CD4-positive, alpha-beta memory T cell (primary cell): ENCODE measurements around the gene LDHD. TPM values are rescaled to one million over a fixed set of nuclear protein-coding genes. Genes with fewer than 3 reads are reported as not detected.
A peak's percentile ranks its signal among the peaks of the same experiment; 100 is the strongest.

Experiments
- CTCF ChIA-PET: fragments of 350-600 bp; sonication (Branson Sonifier 250); formaldehyde crosslinking; loops from one replicate; lab custom pipeline; 2021; ENCODE audit warnings: inconsistent platforms; ENCODE audit not compliant: partially characterized antibody; lab: Charles Lee
- POLR2A ChIA-PET: fragments of 350-600 bp; sonication (Branson Sonifier 250); formaldehyde crosslinking; loops from one replicate; lab custom pipeline; 2021; ENCODE audit not compliant: partially characterized antibody; lab: Charles Lee
- DNase-seq, 5 donors: peaks; one replicate each; pipeline versions ENCODE4 v3.0.0 to v3.0.0-alpha.2; 2020 to 2022; ENCODE audit warnings: mixed read lengths in 1 of 5
- H3K27ac ChIP-seq: one replicate; pipeline ENCODE4 v1.7.0; 2013; ENCODE audit warnings: low read depth, low read length
- H3K27me3 ChIP-seq: 2 replicates; pipeline ENCODE4 v1.7.0; 2013; ENCODE audit warnings: mild to moderate bottlenecking, low read length, moderate library complexity; ENCODE audit not compliant: insufficient read depth
- H3K36me3 ChIP-seq: 2 replicates; pipeline ENCODE4 v1.7.0; 2013; ENCODE audit warnings: mild to moderate bottlenecking, low read length, moderate library complexity; ENCODE audit not compliant: insufficient read depth
- H3K4me1 ChIP-seq: 2 replicates; pipeline ENCODE4 v1.7.0; 2013; ENCODE audit warnings: mild to moderate bottlenecking, low read length, moderate library complexity; ENCODE audit not compliant: insufficient read depth
- H3K4me3 ChIP-seq, 2 donors: one replicate each; pipeline ENCODE4 v1.7.0; 2013; ENCODE audit warnings: low read length in 2 of 2, mild to moderate bottlenecking in 1 of 2
- H3K9me3 ChIP-seq, 2 donors: one replicate each; pipeline ENCODE4 v1.7.0; 2013; ENCODE audit warnings: low read length in 2 of 2, control low read depth in 1 of 2; ENCODE audit not compliant: control insufficient read depth in 1 of 2
- H3K27ac Mint-ChIP-seq, 7 donors: one replicate each; pipeline ENCODE4 v1.8.0; 2020 to 2021; ENCODE audit warnings: mixed read lengths in 7 of 7, mild to moderate bottlenecking in 6 of 7, inconsistent platforms in 3 of 7, moderate library complexity in 3 of 7
- H3K27me3 Mint-ChIP-seq, 2 donors: one replicate each; pipeline ENCODE4 v1.8.0; 2020 to 2021; ENCODE audit warnings: mixed read lengths in 2 of 2
- H3K36me3 Mint-ChIP-seq, 2 donors: one replicate each; pipeline ENCODE4 v1.8.0; 2020 to 2021; ENCODE audit warnings: mixed read lengths in 2 of 2, inconsistent platforms in 1 of 2, mild to moderate bottlenecking in 1 of 2
- H3K4me1 Mint-ChIP-seq, 4 donors: one replicate each; pipeline ENCODE4 v1.8.0; 2020 to 2021; ENCODE audit warnings: mixed read lengths in 4 of 4, mild to moderate bottlenecking in 1 of 4
- H3K4me3 Mint-ChIP-seq, 8 donors: one replicate each; pipeline ENCODE4 v1.8.0; 2020 to 2021; ENCODE audit warnings: mixed read lengths in 8 of 8, mild to moderate bottlenecking in 7 of 8, moderate library complexity in 6 of 8, inconsistent platforms in 3 of 8
- H3K9me3 Mint-ChIP-seq, 8 donors: one replicate each; pipeline ENCODE4 v1.8.0; 2020 to 2021; ENCODE audit warnings: mixed read lengths in 8 of 8, mild to moderate bottlenecking in 5 of 8, inconsistent platforms in 3 of 8, moderate library complexity in 1 of 8
- intact Hi-C: fragments of 100-400 bp; cut with micrococcal nuclease; formaldehyde crosslinking; loops from one replicate; pipeline ENCODE4 v1.15.1; 2023
- polyA plus RNA-seq, 2 donors: library from polyadenylated mRNA; unstranded; fragments of 300-500 nt; fragmentation: Illumina TruSeq; gene quantifications; one replicate each; pipeline ENCODE4 v1.2.3, GENCODE V29; 2021
- total RNA-seq, 2 experiments: library from RNA; stranded (reverse); gene quantifications; one replicate each; pipeline ENCODE4 v1.2.3, GENCODE V29; 2021

The LDHD gene
- total and polyA plus RNA-seq, 4 experiments from 2014 or later = 0.09 to 0.20 (median 0.17) TPM; not detected in 1

DNA sequence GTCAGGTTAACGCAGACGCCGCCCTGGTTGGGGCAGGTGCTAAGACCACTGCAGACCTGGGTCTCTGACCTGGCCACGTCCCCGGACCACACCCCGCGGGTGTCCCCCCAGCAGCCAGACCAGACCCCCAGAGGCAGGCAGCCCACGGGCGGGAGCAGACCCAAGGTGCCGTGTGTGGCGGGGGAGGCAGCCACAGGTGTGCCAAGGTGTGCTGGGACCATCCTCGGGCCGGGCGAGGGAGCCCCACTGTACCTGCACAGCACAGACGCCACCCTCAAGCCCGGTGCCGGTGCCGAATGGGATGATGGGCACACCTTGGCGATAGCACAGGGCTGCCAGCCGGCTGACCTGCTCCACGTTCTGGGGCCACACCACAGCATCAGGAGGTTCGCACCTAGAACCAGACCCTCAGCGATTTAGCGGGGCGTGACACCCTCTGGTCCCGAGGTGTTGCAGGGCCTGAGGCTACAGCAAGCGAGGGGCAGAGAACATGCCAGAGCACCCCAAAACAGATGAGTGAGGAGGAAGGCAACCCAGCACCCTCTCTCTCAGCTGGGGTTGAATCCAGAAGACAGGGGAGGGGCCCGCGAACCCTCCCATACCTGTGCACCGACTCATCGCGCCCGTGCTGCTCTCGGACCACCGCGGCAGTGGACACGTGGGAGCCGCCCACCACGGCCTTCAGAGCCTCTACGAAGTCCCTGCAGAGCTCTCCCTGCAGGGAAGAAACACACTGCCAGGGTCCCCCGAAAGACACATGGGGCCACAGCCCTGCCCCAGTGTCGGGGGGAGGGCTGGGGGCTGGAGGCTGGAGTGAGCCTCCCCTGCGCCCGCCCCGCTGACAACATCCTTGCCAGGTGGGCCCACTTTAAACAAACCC is 1.4 kb downstream of the LDHD start:
- CTCF ChIA-PET = no interaction called here
- intact Hi-C loops = loop anchor here (5.0 kb wide), 1 partner anchor 53 kb away; no protein-coding TSS in a partner anchor

DNA sequence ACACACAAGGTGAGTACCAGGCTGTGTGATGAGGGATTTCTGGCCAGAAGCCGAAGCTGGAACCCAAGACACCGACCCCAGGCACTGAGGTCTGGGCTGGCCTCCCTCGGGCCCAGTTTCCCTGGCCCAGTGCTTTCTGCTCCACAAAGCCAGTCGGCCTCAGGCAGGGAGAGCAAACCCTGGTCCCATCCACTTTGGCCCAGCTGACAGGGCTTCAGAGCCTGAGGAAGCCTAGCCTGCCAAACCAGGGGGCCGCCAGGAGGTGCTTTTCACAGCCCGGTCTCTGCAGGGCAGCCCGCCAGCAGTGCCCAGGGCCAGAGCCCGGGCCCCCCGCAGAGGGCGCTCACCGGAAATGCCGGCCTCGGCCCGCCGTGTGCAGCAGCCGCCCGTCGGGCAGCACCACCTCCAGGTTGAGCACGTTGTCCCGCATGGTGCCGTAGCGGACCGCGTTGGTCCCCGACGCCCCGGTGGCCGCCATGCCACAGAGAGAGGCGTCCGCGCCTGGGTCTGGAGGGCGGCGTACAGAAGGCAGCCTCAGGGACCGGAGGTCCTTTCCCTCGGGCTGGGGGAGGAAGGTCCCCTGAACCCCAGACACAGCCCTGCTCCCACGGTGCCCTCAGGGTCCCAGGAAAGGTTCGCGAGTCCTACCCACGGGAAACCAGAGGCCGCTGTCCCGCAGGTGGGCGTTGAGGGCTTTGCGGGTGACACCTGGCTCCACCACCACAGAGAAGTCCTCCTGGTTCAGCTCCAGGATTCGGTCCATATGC is 2.2 kb downstream of the LDHD start:
- Histone ChIP-seq H3K9me3 (no peaks in the 10 kb centered on the region), H3K27ac (no peak overlapping the region), H3K27me3 (no peaks in the 10 kb centered on the region), H3K4me3 (no peak overlapping the region), H3K36me3 (no peaks in the 10 kb centered on the region), H3K4me1 (peaks cover 23% of the 10 kb centered on the region)
- peaks cover 16 to 33% (median 23%) of the 10 kb centered on the region in 4 donors for H3K4me1 Mint-ChIP-seq
- intact Hi-C loops = loop anchor here (5.0 kb wide), 1 partner anchor 52 kb away; no protein-coding TSS in a partner anchor
- ChIA-PET CTCF (interaction anchor here (7.5 kb wide), 1 partner anchor 119 kb away, joined by 254 read pairs; the partner anchor contains the start of gene ZNRF1), POLR2A (interaction anchor here (0.6 kb wide), 1 partner anchor 15 kb away, joined by 3 read pairs; no protein-coding TSS in a partner anchor)
- H3K9me3 Mint-ChIP-seq = no peaks in the 10 kb centered on the region
- H3K36me3 Mint-ChIP-seq = no peaks in the 10 kb centered on the region
- peaks cover 0 to 1% of the 10 kb centered on the region in 2 donors for H3K27me3 Mint-ChIP-seq
- H3K4me3 Mint-ChIP-seq = no peak overlapping the region
- H3K27ac Mint-ChIP-seq = no peak overlapping the region
- DNase-seq = no peak

More for the DNA sequence above, 1.4 kb downstream of the LDHD start:
- H3K4me3 Mint-ChIP-seq = no peak overlapping the region
- H3K4me1 ChIP-seq = peaks cover 14% of the 10 kb centered on the region
- no peaks in the 10 kb centered on the region for H3K36me3 ChIP-seq
- DNase-seq = no peak
- no peaks in the 10 kb centered on the region for H3K36me3 Mint-ChIP-seq
- peaks cover 0 to 1% of the 10 kb centered on the region in 2 donors for H3K27me3 Mint-ChIP-seq
- peaks cover 10 to 24% (median 15%) of the 10 kb centered on the region in 4 donors for H3K4me1 Mint-ChIP-seq
- H3K9me3 Mint-ChIP-seq = peaks cover 0 to 2% (median 0%) of the 10 kb centered on the region in 8 donors
- POLR2A ChIA-PET = no interaction called here
- H3K27me3 ChIP-seq = no peaks in the 10 kb centered on the region
- no peaks in the 10 kb centered on the region for H3K9me3 ChIP-seq
- H3K27ac Mint-ChIP-seq = no peak overlapping the region
- no peak overlapping the region for H3K27ac ChIP-seq
- H3K4me3 ChIP-seq = no peak overlapping the region

DNA sequence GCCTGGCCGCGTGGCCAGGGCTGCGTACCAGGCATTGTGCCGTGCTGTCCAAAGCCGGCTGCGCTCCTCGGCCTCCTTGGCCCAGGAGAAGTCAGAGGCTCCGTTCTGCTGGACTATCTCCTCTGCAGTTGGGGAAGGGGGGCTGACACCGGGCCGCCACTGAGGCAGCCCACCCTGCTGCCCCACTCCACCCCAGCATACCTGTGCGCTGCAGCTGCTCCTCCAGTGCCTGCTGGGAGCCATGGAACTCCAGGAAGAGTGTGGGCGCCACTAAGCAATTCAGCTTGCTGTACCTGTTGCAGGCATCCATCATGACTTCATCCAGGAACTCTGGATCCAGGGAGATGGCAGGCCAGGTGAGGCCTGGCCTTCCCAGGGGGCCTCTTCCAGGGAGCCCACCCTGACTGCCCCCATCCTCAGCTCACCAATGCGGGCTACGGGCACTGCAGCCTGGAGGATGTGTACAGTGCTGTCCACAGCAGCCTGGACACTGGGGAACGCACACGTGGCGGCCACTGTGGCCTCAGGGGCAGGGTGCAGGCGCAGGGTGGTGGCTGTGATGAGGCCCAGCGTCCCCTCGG is 2.9 kb downstream of the LDHD start:
- CTCF ChIA-PET = interaction anchor here (7.5 kb wide), 1 partner anchor 118 kb away, joined by 254 read pairs; the partner anchor contains the start of gene ZNRF1
- H3K36me3 ChIP-seq = no peaks in the 10 kb centered on the region
- H3K9me3 Mint-ChIP-seq = no peaks in the 10 kb centered on the region
- DNase-seq = no peak
- no peaks in the 10 kb centered on the region for H3K36me3 Mint-ChIP-seq
- no peak overlapping the region for H3K27ac Mint-ChIP-seq
- no peaks in the 10 kb centered on the region for H3K9me3 ChIP-seq
- intact Hi-C loops = loop anchor here (5.0 kb wide), 1 partner anchor 51 kb away; no protein-coding TSS in a partner anchor
- H3K27ac ChIP-seq = no peak overlapping the region
- peaks cover 30% of the 10 kb centered on the region for H3K4me1 ChIP-seq
- peaks cover 22 to 40% (median 31%) of the 10 kb centered on the region in 4 donors for H3K4me1 Mint-ChIP-seq
- H3K27me3 ChIP-seq = no peaks in the 10 kb centered on the region
- no peak overlapping the region for H3K4me3 Mint-ChIP-seq
- H3K27me3 Mint-ChIP-seq = peaks cover 0 to 1% of the 10 kb centered on the region in 2 donors
- H3K4me3 ChIP-seq = no peak overlapping the region
- POLR2A ChIA-PET = interaction anchor here (0.6 kb wide), 1 partner anchor 16 kb away, joined by 3 read pairs; no protein-coding TSS in a partner anchor

DNA sequence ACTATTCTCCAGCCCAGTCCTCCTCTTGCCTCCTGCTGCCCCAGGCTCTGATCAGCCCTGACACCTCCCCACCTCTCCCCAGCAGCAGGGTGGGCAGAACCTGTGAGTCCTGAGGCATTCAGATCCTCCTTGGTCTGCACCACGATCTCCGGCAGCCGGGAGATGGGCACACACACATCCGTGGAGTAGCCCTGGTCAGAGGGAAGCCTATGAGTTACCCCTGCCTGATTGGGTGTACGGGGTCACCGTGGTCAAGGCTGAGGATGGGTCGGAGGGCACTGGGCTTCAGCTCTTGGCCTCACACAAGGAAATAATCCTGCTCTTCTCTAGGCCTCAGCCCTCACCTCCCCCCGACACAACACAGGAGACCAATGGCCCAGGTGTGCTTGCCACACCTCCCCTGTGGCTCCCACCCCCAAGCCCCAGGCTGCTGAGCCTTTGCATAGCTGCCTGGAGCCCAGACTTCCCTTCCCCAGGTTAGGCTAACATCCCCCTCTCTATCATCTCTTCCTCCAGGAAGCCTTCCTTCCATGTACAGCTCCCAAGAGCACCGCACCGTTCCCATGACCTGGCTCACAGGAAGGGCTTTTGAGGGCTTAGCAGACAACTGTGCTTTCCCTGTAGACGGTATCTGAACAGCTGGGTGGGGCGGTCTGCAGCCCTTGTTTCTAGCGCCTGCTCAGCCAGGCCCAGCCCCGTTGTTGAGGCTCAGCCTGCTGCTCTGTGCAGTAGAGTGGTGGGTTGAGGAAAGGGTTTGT is 3.7 kb downstream of the LDHD start:
- Histone ChIP-seq H3K27ac (no peak overlapping the region), H3K4me1 (peaks cover 37% of the 10 kb centered on the region), H3K9me3 (no peaks in the 10 kb centered on the region), H3K36me3 (no peaks in the 10 kb centered on the region), H3K27me3 (no peaks in the 10 kb centered on the region), H3K4me3 (no peak overlapping the region)
- intact Hi-C loops = loop anchor here (5.0 kb wide), 1 partner anchor 51 kb away; no protein-coding TSS in a partner anchor
- Mint-ChIP-seq H3K27ac (peak overlapping the region in 1 of 7 donors; percentile 35), H3K4me1 (peaks cover 27 to 47% (median 37%) of the 10 kb centered on the region in 4 donors), H3K36me3 (no peaks in the 10 kb centered on the region), H3K4me3 (no peak overlapping the region), H3K9me3 (peaks cover 0 to 3% (median 0%) of the 10 kb centered on the region in 8 donors), H3K27me3 (peaks cover 0 to 1% of the 10 kb centered on the region in 2 donors)
- DNase-seq = no peak
- ChIA-PET CTCF (interaction anchor here (0.8 to 7.5 kb wide), 9 partner anchors 8 to 299 kb away, joined by 3 to 254 read pairs (median 31); partner anchors contain the start of genes WDR59 and ZNRF1), POLR2A (no interaction called here)

DNA sequence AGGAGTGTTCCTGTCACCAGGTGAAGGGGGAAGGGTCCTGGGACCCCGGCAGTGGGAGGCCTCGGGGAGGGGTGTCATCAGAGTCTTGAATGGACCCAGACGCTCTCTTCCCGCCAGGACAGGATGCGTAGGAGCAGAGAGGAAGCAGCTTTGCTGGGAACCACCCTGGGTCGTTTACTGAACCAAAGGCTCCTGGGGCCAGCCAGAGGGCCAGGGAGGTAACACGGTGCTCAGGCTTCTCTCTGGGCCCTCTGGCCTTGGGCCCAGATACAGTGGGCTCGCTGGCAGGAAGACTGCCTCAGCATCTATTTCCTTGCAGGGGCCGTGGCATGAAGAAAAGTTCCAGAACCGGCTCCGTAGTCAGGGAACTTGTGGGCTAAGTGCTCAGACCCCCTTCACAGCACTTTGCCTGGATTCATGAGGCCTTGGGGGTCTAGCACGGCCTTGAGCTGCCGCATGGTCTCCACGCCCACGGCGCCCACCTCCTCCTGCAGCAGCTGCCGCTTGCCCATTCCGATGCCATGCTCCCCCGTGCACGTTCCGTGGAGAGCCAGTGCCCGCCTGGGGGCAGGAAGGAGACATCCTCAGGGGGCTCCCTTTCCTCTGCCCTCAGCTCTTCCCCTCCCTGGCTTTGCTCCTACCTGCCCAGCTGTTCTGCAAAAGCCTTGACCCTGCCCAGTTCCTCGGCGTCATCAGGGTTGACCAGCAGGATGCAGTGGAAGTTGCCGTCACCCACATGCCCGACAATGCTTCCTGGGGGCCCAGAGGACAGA is 4.4 kb downstream of the LDHD start:
- Histone ChIP-seq H3K4me1 (peaks cover 45% of the 10 kb centered on the region), H3K27ac (no peak overlapping the region), H3K27me3 (no peaks in the 10 kb centered on the region), H3K4me3 (no peak overlapping the region), H3K9me3 (no peaks in the 10 kb centered on the region), H3K36me3 (no peaks in the 10 kb centered on the region)
- CTCF ChIA-PET = interaction anchor here (0.8 to 7.5 kb wide), 40 partner anchors 8 to 411 kb away, joined by 3 to 254 read pairs (median 7); partner anchors contain the start of genes MLKL, WDR59, ZFP1 and ZNRF1
- DNase-seq = no peak
- Mint-ChIP-seq H3K36me3 (no peaks in the 10 kb centered on the region), H3K27me3 (peaks cover 0 to 1% of the 10 kb centered on the region in 2 donors), H3K4me3 (no peak overlapping the region), H3K4me1 (peaks cover 28 to 54% (median 40%) of the 10 kb centered on the region in 4 donors), H3K27ac (peak overlapping the region in 4 of 7 donors; percentile 10 to 95 (median 70)), H3K9me3 (peaks cover 0 to 3% (median 0%) of the 10 kb centered on the region in 8 donors)
- POLR2A ChIA-PET = interaction anchor here (0.7 to 4.2 kb wide), 7 partner anchors 14 to 128 kb away, joined by 3 to 88 read pairs (median 4); partner anchors contain the start of genes WDR59 and ZNRF1
- intact Hi-C loops = loop anchor here (1.0 to 5.0 kb wide), 6 partner anchors 36 to 403 kb away; partner anchors contain the start of genes WDR59 and ZFP1
